PC-9 (cell line): ENCODE measurements around the gene MAPT. TPM values are rescaled to one million over a fixed set of nuclear protein-coding genes. Genes with fewer than 3 reads are reported as not detected.

Experiments used
- BruUV-seq: library from RNA; stranded (reverse); fragments of 400-500 nt; replicated peaks from 2 replicates; lab custom pipeline; 2021; lab: Mats Ljungman, UMichigan
- CTCF ChIA-PET: fragments of 300-600 bp; sonication (Branson Sonifier 250); formaldehyde crosslinking; loops from one replicate; lab custom pipeline; 2022; ENCODE audit warnings: antibody characterized with exemption; lab: Charles Lee
- POLR2A ChIA-PET: fragments of 300-600 bp; sonication (Branson Sonifier 250); formaldehyde crosslinking; loops from one replicate; lab custom pipeline; 2022; ENCODE audit warnings: antibody characterized with exemption; ENCODE audit not compliant: unreplicated experiment; lab: Charles Lee
- DNase-seq, 2 experiments: peaks; one replicate each; pipeline versions ENCODE4 v3.0.0 to v3.0.0-alpha.2; 2015 to 2022; ENCODE audit warnings: mixed read lengths in 1 of 2
- H2AFZ ChIP-seq: fragments of 200-600 bp; sonication (generic); 2 replicates; pipeline ENCODE4 v1.8.1; 2017; ENCODE audit warnings: antibody characterized with exemption
- H3F3A ChIP-seq: fragments of 200-600 bp; sonication (generic); 2 replicates; pipeline ENCODE4 v1.8.1; 2017; ENCODE audit warnings: antibody characterized with exemption, mild to moderate bottlenecking, low read depth; ENCODE audit not compliant: insufficient read depth
- H3K27ac ChIP-seq: fragments of 200-600 bp; sonication (generic); 2 replicates; pipeline ENCODE4 v1.6.1; 2016; ENCODE audit warnings: mixed run types
- H3K27me3 ChIP-seq: fragments of 200-600 bp; sonication (generic); 2 replicates; pipeline ENCODE4 v1.6.1; 2016; ENCODE audit warnings: low read depth, mixed run types; ENCODE audit not compliant: insufficient read depth
- H3K36me3 ChIP-seq: fragments of 200-600 bp; sonication (generic); 2 replicates; pipeline ENCODE4 v1.6.1; 2016; ENCODE audit warnings: low read depth, mixed run types
- H3K4me1 ChIP-seq: fragments of 200-600 bp; sonication (generic); replicated peaks from 2 replicates; pipeline ENCODE4 v1.6.1; 2016; ENCODE audit warnings: mixed run types; ENCODE audit not compliant: insufficient read depth
- H3K4me2 ChIP-seq: fragments of 200-600 bp; sonication (generic); 2 replicates; pipeline ENCODE4 v1.6.1; 2017; ENCODE audit warnings: mixed run types
- H3K4me3 ChIP-seq: fragments of 200-600 bp; sonication (generic); 2 replicates; pipeline ENCODE4 v1.6.1; 2016; ENCODE audit warnings: mixed run types
- H3K79me2 ChIP-seq: fragments of 200-600 bp; sonication (generic); 2 replicates; pipeline ENCODE4 v1.6.1; 2017; ENCODE audit warnings: low read depth, mixed run types
- H3K9me2 ChIP-seq: fragments of 200-600 bp; sonication (generic); 2 replicates; pipeline ENCODE4 v1.8.1; 2017; ENCODE audit warnings: mild to moderate bottlenecking; ENCODE audit not compliant: insufficient read depth
- H3K9me3 ChIP-seq: fragments of 200-600 bp; sonication (generic); 2 replicates; pipeline ENCODE4 v1.8.1; 2016; ENCODE audit warnings: low read depth; ENCODE audit not compliant: insufficient read depth
- H4K20me1 ChIP-seq: fragments of 200-600 bp; sonication (generic); 2 replicates; pipeline ENCODE4 v1.8.1; 2017; ENCODE audit not compliant: insufficient read depth
- CTCF ChIP-seq: fragments of 200-600 bp; sonication (generic); conservative IDR thresholded peaks from 2 replicates; pipeline ENCODE4 v1.6.1; 2017; ENCODE audit warnings: mixed run types, antibody characterized with exemption, mild to moderate bottlenecking, moderate library complexity
- EZH2 ChIP-seq: fragments of 200-600 bp; sonication (generic); IDR thresholded peaks from 2 replicates; pipeline ENCODE4 v1.8.0; 2017; ENCODE audit warnings: antibody characterized with exemption, low read depth
- intact Hi-C: fragments of 100-400 bp; cut with micrococcal nuclease; formaldehyde crosslinking; loops from one replicate; pipeline ENCODE4 v1.10.0; 2022; ENCODE audit not compliant: unreplicated experiment
- total RNA-seq: library from RNA; stranded (reverse); gene quantifications from 2 replicates; pipeline ENCODE4 v1.2.3, GENCODE V29; 2021

MAPT gene
- total RNA-seq, 1 experiment from 2014 or later = 0.85 TPM

GRCh38 chr17:45975640-45976295 lies 81.4 kb downstream of the MAPT start:
- Histone ChIP-seq H3K27me3 (peaks cover 31% of the 10 kb centered on the region), H4K20me1 (peaks cover 5% of the 10 kb centered on the region; the same call in 1 of the 2 replicates), H3K4me2 (no peak overlapping the region), H3K4me1 (no peaks in the 10 kb centered on the region), H3K4me3 (no peak overlapping the region), H3K36me3 (no peaks in the 10 kb centered on the region), H2AFZ (no peak overlapping the region), H3K9me3 (no peaks in the 10 kb centered on the region; the same call in 1 of the 2 replicates), H3K79me2 (no peaks in the 10 kb centered on the region), H3K27ac (no peak overlapping the region), H3K9me2 (no peaks in the 10 kb centered on the region), H3F3A (no peaks in the 10 kb centered on the region)
- no peak for DNase-seq
- ChIA-PET POLR2A (no interaction called here), CTCF (no interaction called here)
- intact Hi-C loops = no loop called here
- no peak for TF ChIP-seq EZH2
- no peak for TF ChIP-seq CTCF
- BruUV-seq = no TSS peak

GRCh38 chr17:45976391-45976754 lies 82.0 kb downstream of the MAPT start:
- intact Hi-C loops = no loop called here

GRCh38 chr17:45976755-45977505 lies 82.6 kb downstream of the MAPT start:
- peaks cover 5% of the 10 kb centered on the region; the same call in 1 of the 2 replicates for H4K20me1 ChIP-seq
- BruUV-seq = no TSS peak
- no peak overlapping the region for H3K4me2 ChIP-seq
- peak; percentile 41 to 53 for DNase-seq
- H3F3A ChIP-seq = no peaks in the 10 kb centered on the region
- H3K4me3 ChIP-seq = no peak overlapping the region
- H3K9me3 ChIP-seq = no peaks in the 10 kb centered on the region; the same call in 1 of the 2 replicates
- H2AFZ ChIP-seq = no peak overlapping the region
- H3K9me2 ChIP-seq = no peaks in the 10 kb centered on the region
- no peaks in the 10 kb centered on the region for H3K4me1 ChIP-seq
- no peaks in the 10 kb centered on the region for H3K79me2 ChIP-seq
- POLR2A ChIA-PET = no interaction called here
- CTCF ChIA-PET = no interaction called here
- intact Hi-C loops = no loop called here
- no peak overlapping the region for H3K27ac ChIP-seq
- H3K27me3 ChIP-seq = peaks cover 40% of the 10 kb centered on the region
- H3K36me3 ChIP-seq = no peaks in the 10 kb centered on the region
- no peak for TF ChIP-seq CTCF
- TF ChIP-seq EZH2 = no peak

More at GRCh38 chr17:45976391-45976754, 82.0 kb downstream of the MAPT start:
- Histone ChIP-seq H3K79me2 (no peaks in the 10 kb centered on the region), H3K27me3 (peaks cover 37% of the 10 kb centered on the region), H2AFZ (no peak overlapping the region), H3K4me2 (no peak overlapping the region), H3K27ac (no peak overlapping the region), H3K4me3 (no peak overlapping the region), H3K9me2 (no peaks in the 10 kb centered on the region), H3K4me1 (no peaks in the 10 kb centered on the region), H4K20me1 (peaks cover 5% of the 10 kb centered on the region; the same call in 1 of the 2 replicates), H3K36me3 (no peaks in the 10 kb centered on the region), H3F3A (no peaks in the 10 kb centered on the region), H3K9me3 (no peaks in the 10 kb centered on the region; the same call in 1 of the 2 replicates)
- BruUV-seq = no TSS peak
- no peak for DNase-seq
- POLR2A ChIA-PET = no interaction called here
- TF ChIP-seq EZH2 = no peak
- TF ChIP-seq CTCF = no peak
- CTCF ChIA-PET = no interaction called here
